Heart right ventricle (tissue), 16 donors: ENCODE measurements around the gene MMP24OS. TPM values are rescaled to one million over a fixed set of nuclear protein-coding genes. Genes with fewer than 3 reads are reported as not detected.

Source experiments
- ATAC-seq, 8 donors: fragments of 200-7000 bp; cut with Tn5 transposase; one replicate each; pipeline ENCODE4 v1.9.1; 2020; ENCODE audit warnings: mild to moderate bottlenecking in 8 of 8, moderate library complexity in 8 of 8, moderate number of reproducible peaks in 1 of 8
- DNase-seq, 2 donors: peaks; one replicate each; pipeline ENCODE4 v3.0.0-alpha.2; 2020
- H3K27ac ChIP-seq, 10 donors: fragments of 200-600 bp; sonication (generic) in 2 of 10; one replicate each; pipeline versions ENCODE4 v1.5.0 to v1.8.0; 2020 to 2022; ENCODE audit warnings: mild to moderate bottlenecking in 3 of 10
- H3K27me3 ChIP-seq, 7 donors: fragments of 200-600 bp; one replicate each; pipeline ENCODE4 v1.8.0; 2021 to 2022; ENCODE audit warnings: mild to moderate bottlenecking in 2 of 7
- H3K36me3 ChIP-seq, 9 donors: fragments of 200-600 bp; sonication (generic) in 1 of 9; one replicate each; pipeline versions ENCODE4 v1.5.0 to v1.8.0; 2020 to 2022; ENCODE audit warnings: mild to moderate bottlenecking in 2 of 9
- H3K4me1 ChIP-seq, 9 donors: fragments of 200-600 bp; sonication (generic) in 1 of 9; one replicate each; pipeline versions ENCODE4 v1.5.0 to v1.8.0; 2020 to 2022; ENCODE audit warnings: mild to moderate bottlenecking in 4 of 9
- H3K4me3 ChIP-seq, 10 donors: fragments of 200-600 bp; sonication (generic) in 2 of 10; one replicate each; pipeline versions ENCODE4 v1.5.0 to v1.8.0; 2020 to 2022; ENCODE audit warnings: mild to moderate bottlenecking in 7 of 10, moderate library complexity in 2 of 10
- H3K9me3 ChIP-seq, 11 donors: fragments of 200-600 bp in 10 of 11; sonication (generic) in 2 of 11; one replicate each; pipeline versions ENCODE4 v1.5.0 to v1.8.0; 2013 to 2022; ENCODE audit warnings: mild to moderate bottlenecking in 2 of 11, control low read depth in 1 of 11, moderate library complexity in 1 of 11
- CTCF ChIP-seq, 9 donors: fragments of 200-600 bp; sonication (generic) in 2 of 9; IDR thresholded peaks; one replicate each; pipeline versions ENCODE4 v1.5.0 to v1.8.0; 2021 to 2022; ENCODE audit warnings: antibody characterized with exemption in 9 of 9, mild to moderate bottlenecking in 5 of 9, moderate library complexity in 1 of 9
- WGBS, 2 donors: extraction: QIAGEN DNeasy Blood & Tissue Kit; methylation state at CpG; one replicate each; pipeline ENCODE4 v1.1.7; 2013; ENCODE audit warnings: inconsistent platforms in 1 of 2; 5-methylcytosine and 5-hydroxymethylcytosine counted together
- intact Hi-C, 10 donors: fragments of 100-400 bp; cut with DNase I; formaldehyde crosslinking; loops; one replicate each; pipeline versions ENCODE4 v1.11.1 to v1.14.2; 2022
- polyA plus RNA-seq, 2 donors: library from polyadenylated mRNA; stranded (reverse); fragments of 200-250 nt; gene quantifications; one replicate each; pipeline ENCODE4 v1.2.3, GENCODE V29; 2013
- total RNA-seq, 10 donors: library from RNA; stranded (reverse); fragmentation: NEBNext Ultra II Directional in 3 of 10; extraction: Animal tissue kit (Norgen Biotek cat#: 25700) in 3 of 10; gene quantifications; one replicate each; pipeline versions ENCODE4 v1.2.1 to v1.2.4, GENCODE V29; 2021 to 2023
- donor health status: Arrhythmogenic right ventricular cardiomyopathy.
- donor health status: ischemic (EF 13 %, LVEDD 7.1; RV severe dilation, severe dysfunction).
- donor health status: healthy with polysubstance abuse.
- donor health status: DM: no; HTN: yes; CAD: no.
- donor health status: DM: no; HTN: no; CAD: no.
- donor health status: ischemic (EF 25% LVEDD 6.9; RV normal size, moderate dysfunction).
- donor health status: ischemic (EF 25% LVEDD 5.7; RV mildly dilated, moderate dysfunction).
- donor health status: healthy.
- donor health status: DM: yes; HTN: yes; CAD: no.
- donor health status: Ischemic cardiomyopathy.
- donor health status: ischemic (EF 35%, LVEDD 5.7; RV mildly dilated, moderate dysfunction).
- donor health status: nonischemic (EF 11% LVEDD 7.7; RV severe dilation, severe dysfunction).
- donor health status: DM: yes; HTN: yes; CAD: no.
- donor health status: PGD.
- donor health status: ischemic (EF 29% LVEDD 5.4; RV normal size, mild dysfunction).
- donor health status: nonischemic (EF 23%, LVEDD 6.1; RV moderate dilation, normal function).

Gene MMP24OS
- total and polyA plus RNA-seq, 12 donors, result 14.4 to 64.1 (median 46.1) TPM

GRCh38 chr20:35305682-35306556 is 28.0 kb upstream of the MMP24OS start:
- ATAC-seq (peak in 2 of 8 donors; percentile 38 to 74), DNase-seq (no peak)
- H3K27ac ChIP-seq, result peak overlapping the region in 1 of 10 donors; percentile 70
- intact Hi-C loops, result loop anchor here in 4 of 10 donors (2.0 to 5.0 kb wide), 3 partner anchors 131 to 141 kb away; partner anchors contain the start of gene GDF5 (in 4 of the 4)
- H3K36me3 ChIP-seq, result peaks cover 0 to 29% (median 0%) of the 10 kb centered on the region in 9 donors
- H3K27me3 ChIP-seq, result no peaks in the 10 kb centered on the region
- WGBS, 2 donors, result 90 to 92% methylated on average over 12 of the region's 12 CpGs
- no peak overlapping the region for H3K4me3 ChIP-seq
- TF ChIP-seq CTCF (IDR thresholded peaks at IDR 0.05), result no peak
- peaks cover 3 to 45% (median 20%) of the 10 kb centered on the region in 9 donors for H3K4me1 ChIP-seq
- no peaks in the 10 kb centered on the region for H3K9me3 ChIP-seq

- 92% methylated on average over 6 of the region's 6 CpGs for WGBS, 2 donors
- Histone ChIP-seq H3K36me3 (peaks cover 0 to 28% (median 0%) of the 10 kb centered on the region in 9 donors), H3K27ac (peak overlapping the region in 1 of 10 donors; percentile 64), H3K4me3 (no peak overlapping the region), H3K27me3 (no peaks in the 10 kb centered on the region), H3K9me3 (no peaks in the 10 kb centered on the region), H3K4me1 (peaks cover 3 to 45% (median 20%) of the 10 kb centered on the region in 9 donors)
- no peak for ATAC-seq
- intact Hi-C loops, result loop anchor here in 7 of 10 donors (2.0 to 5.0 kb wide), 5 partner anchors 132 to 142 kb away; partner anchors contain the start of gene GDF5 (in 5 of the 7)
- no peak for TF ChIP-seq CTCF (IDR thresholded peaks at IDR 0.05)
- DNase-seq, result no peak
Observed at GRCh38 chr20:35304956-35305355, 27.0 kb upstream of the MMP24OS start.

- WGBS, 2 donors, result 34 to 37% methylated on average over 18 of the region's 18 CpGs
- intact Hi-C loops, result loop anchor here in 9 of 10 donors (2.0 to 5.0 kb wide), 5 partner anchors 133 to 143 kb away; partner anchors contain the start of gene GDF5 (in 4 of the 9)
- Histone ChIP-seq H3K27ac (no peak overlapping the region), H3K4me3 (no peak overlapping the region), H3K27me3 (no peaks in the 10 kb centered on the region), H3K9me3 (no peaks in the 10 kb centered on the region), H3K36me3 (peaks cover 0 to 23% (median 0%) of the 10 kb centered on the region in 9 donors), H3K4me1 (peaks cover 3 to 45% (median 20%) of the 10 kb centered on the region in 9 donors)
- DNase-seq, result peak; percentile 55 to 76
- peak; percentile 42 to 74 (median 66) for ATAC-seq
- peak; percentile 89 to 96 (median 92) for TF ChIP-seq CTCF (IDR thresholded peaks at IDR 0.05)
Observed at GRCh38 chr20:35303735-35304491, 26.0 kb upstream of the MMP24OS start.

- no peak for TF ChIP-seq CTCF (IDR thresholded peaks at IDR 0.05)
- WGBS, 2 donors, result 66 to 81% methylated on average over 11 of the region's 11 CpGs
- no peaks in the 10 kb centered on the region for H3K27me3 ChIP-seq
- ATAC-seq (no peak), DNase-seq (no peak)
- peaks cover 0 to 23% (median 0%) of the 10 kb centered on the region in 9 donors for H3K36me3 ChIP-seq
- H3K27ac ChIP-seq, result no peak overlapping the region
- no peak overlapping the region for H3K4me3 ChIP-seq
- peaks cover 3 to 40% (median 16%) of the 10 kb centered on the region in 9 donors for H3K4me1 ChIP-seq
- intact Hi-C loops, result loop anchor here in 7 of 10 donors (2.0 to 5.0 kb wide), 5 partner anchors 134 to 144 kb away; partner anchors contain the start of gene GDF5 (in 3 of the 7)
- H3K9me3 ChIP-seq, result no peaks in the 10 kb centered on the region
Observed at GRCh38 chr20:35303382-35303734, 25.4 kb upstream of the MMP24OS start.
